NCI-H2171 treated with DMSO at 0.1 percent for 48 hours (cell line): ENCODE data around the gene LOC128125822.
A peak's percentile ranks its signal among the peaks of the same experiment; 100 is the strongest.
"Not testable (repeated sequence)": the region's sequence is repeated elsewhere in the genome, so short reads cannot be mapped to it uniquely, and the experiment has no call there.

Experiments
- DNase-seq: peaks from one replicate; lab custom pipeline; 2025; lab: John Stamatoyannopoulos, UW

The LOC128125822 gene

GRCh38 chr6:63572044-63572746 is at the start of gene LOC128125822, which contains the start of gene PTP4A1:
Gene LOC128125822 (plus strand): TSS chr6:63572480.
Gene PTP4A1 (plus strand): TSS chr6:63572480. CDS start chr6:63576881, 4,401 bp downstream.
- peak; percentile 94 for DNase-seq

- DNase-seq, result not testable (repeated sequence)
Measured at GRCh38 chr6:63522911-63523287, 49.4 kb upstream of the LOC128125822 start.

DNA sequence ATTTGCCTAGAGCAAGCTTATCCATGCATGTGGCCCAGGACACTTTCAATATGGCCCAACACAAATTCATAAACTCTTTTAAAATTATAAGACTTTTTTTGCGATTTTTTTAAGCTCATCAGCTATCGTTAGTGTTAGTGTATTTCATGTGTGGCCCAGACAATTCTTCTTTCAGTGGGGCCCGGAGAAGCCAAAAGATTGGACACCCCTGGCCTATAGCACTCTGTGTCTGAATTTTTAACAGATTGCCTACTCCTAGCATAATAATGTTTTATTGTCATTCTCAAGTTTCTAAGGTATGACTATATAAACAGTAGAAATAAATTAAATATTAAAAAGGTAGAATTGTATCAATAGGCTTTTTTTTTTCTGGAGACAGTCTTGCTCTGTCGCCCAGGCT is 48.6 kb upstream of the LOC128125822 start:
- DNase-seq, result no peak

DNA sequence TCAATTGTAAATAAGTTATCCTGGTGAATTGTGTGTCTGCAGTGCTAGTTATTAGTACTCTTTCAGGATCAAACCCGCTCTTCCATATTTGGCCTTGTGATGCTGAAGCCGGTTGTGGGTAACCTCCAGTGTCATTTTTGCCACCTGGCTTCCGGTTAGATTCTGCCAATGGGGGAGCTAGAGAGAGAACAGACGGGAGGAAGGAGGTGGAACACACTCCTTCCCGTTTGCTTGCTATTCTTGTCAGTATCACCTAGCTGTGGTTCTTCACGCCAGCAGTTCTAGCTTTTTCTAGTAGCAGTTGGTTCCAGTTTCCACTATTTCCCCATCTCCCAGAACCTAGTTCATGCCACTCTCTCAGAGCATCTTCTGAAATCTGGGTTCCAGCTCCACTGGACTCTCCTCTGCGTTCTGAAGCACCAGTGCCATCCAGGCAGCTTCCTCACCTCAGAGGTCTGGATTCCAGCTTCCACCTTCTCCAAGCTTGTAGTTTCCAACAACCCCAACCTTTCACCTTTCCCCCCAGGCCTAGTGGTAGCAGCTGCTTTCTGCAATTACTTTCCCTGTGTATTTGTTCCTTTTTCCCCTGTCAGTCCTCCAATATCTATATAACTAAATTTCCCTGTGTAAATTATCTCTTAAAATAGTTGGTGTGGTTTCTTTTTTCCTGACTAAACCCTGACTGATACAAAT is 46.9 kb upstream of the LOC128125822 start:
- peak; percentile 2 for DNase-seq

GRCh38 chr6:63526931-63527330 is 45.3 kb upstream of the LOC128125822 start:
- no peak for DNase-seq

GRCh38 chr6:63527658-63528514 is 44.4 kb upstream of the LOC128125822 start:
- no peak for DNase-seq

DNA sequence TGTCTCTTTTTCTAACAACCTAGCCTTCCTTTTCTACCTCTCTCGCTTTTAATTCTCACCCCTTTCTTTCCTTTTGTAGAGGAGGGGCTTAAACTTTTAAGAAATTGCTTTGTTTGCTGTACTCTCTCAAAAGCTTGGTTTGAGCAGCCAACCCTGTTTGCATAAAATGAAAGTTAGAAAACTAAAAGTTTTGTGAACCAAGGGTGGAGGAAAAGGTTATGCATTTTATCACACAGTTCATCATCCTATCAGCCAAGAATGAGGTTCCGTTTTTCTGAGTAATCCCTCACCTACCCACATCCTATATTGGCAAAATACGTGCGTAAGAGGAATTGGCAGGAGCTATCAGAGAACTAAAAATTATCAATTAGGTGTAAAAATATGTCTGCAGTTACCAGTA is 42.8 kb upstream of the LOC128125822 start:
- DNase-seq, result no peak

GRCh38 chr6:63530182-63530581 is 42.1 kb upstream of the LOC128125822 start:
- DNase-seq, result peak; percentile 4

DNA sequence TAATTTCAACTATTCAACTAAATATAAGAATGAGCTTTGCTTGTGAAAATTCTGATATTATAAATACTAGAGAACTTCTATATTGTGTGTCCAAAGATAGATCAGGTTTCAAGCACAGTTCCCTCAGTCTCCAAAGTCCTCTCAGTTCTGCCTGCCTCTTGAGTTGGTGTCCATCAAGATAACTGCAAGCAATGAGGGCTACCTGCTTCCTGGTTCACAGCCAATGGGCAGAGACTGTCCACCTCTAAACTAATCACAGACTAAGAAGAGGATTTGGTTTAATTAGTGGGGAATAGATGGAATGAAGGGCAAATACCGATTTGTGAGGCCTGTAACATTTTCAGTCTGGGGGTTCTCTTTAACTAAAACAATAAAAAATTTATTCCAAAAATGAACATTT is 41.3 kb upstream of the LOC128125822 start:
- no peak for DNase-seq

GRCh38 chr6:63533026-63533425 is 39.3 kb upstream of the LOC128125822 start:
- DNase-seq, result no peak

- DNase-seq, result no peak
Measured at GRCh38 chr6:63533952-63534351, 38.3 kb upstream of the LOC128125822 start.

GRCh38 chr6:63537201-63537958 is 34.9 kb upstream of the LOC128125822 start:
- no peak for DNase-seq

GRCh38 chr6:63537959-63538300 is 34.4 kb upstream of the LOC128125822 start:
- no peak for DNase-seq

DNA sequence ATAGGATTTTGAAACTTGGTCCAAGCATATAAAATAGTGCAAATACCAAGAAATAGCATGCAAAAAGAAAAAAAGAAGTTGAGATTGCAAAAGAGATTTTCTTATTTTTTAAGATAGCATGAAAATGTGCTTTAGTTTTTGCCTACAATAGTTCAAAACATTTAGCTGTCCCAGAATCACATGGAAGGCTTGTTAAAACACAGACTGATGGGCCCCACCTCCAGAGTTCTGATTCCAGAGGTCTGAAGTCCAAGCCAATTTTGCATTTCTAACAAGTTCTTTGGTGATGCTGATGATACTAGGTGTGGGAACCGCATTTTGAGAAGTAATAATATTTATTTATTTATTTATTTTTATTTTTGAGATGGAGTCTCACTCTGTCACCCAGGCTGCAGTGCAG is 33.7 kb upstream of the LOC128125822 start:
- DNase-seq, result no peak

DNA sequence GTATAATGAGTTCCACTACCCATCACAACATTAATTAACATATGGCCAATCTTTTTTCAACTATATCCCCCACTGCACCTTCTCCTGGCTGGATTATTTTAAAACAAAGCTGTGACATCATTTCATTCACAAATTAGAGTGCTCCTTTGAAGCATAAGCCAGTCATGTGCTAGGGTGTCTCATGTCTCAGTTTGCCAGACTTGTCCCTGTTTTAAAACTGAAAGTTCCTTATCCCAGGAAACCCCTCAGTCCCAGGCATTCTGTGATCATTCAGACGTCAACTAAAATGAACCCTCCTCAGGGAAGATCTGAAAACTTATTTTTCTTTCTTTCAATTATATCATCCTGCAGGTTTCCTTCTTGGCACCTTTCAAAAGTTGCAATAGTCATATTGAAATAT is 29.3 kb upstream of the LOC128125822 start:
- DNase-seq, result no peak

- DNase-seq, result no peak
Measured at GRCh38 chr6:63543982-63544381, 28.3 kb upstream of the LOC128125822 start.

DNA sequence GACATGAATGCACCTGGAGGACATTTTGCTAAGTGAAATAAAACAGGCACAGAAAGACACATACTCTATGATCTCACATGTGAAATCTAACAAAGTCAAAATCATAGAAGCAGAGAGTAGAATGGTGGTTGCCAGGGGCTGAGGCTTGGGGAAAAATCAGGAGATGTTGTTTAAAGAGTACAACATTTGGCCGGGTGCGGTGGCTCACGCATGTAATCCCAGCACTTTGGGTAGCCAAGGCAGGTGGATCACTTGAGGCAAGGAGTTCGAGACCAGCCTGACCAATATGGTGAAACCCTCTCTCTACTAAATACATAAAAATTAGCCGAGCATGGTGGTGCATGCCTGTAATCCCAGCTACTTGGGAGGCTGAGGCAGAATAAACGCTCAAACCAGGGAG is 26.0 kb upstream of the LOC128125822 start:
- no peak for DNase-seq

DNA sequence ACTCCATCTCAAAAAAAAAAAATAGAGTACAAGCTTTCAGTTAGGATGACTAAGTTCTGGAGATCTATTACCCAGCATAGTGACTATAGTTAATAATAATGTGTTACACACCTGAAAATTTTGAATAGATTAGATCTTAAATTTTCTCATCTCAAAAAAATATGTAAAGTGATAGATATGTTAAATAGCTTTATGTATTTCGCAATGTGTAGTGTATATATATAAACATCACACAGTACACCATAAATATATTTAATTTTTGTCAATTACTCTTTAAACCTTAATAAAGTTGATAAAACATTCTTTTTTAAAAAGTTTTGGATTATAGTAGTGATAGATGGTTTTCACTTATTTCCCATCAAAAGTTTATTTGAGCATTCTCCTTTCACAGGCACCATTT is 25.6 kb upstream of the LOC128125822 start:
- DNase-seq, result no peak

DNA sequence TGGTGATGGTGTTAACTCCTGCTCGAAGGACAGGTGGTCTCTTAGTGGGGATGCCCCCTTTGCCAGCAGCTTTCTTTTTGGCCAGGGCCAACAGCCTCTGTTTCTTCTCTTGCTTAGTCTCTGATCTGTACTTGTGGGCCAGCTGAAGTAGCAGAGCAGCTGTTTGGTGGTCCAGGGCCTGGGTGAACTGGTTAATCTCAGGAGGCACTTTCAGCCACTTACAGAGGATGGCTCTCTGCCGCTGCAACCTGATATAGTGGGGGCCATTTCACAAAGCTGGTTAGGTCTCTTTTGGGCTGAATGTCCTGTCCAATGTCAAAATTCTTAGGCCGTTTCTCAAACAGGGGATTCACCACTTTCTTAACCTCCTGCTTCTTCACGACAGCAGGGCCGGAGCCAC is 23.2 kb upstream of the LOC128125822 start:
- no peak for DNase-seq

DNA sequence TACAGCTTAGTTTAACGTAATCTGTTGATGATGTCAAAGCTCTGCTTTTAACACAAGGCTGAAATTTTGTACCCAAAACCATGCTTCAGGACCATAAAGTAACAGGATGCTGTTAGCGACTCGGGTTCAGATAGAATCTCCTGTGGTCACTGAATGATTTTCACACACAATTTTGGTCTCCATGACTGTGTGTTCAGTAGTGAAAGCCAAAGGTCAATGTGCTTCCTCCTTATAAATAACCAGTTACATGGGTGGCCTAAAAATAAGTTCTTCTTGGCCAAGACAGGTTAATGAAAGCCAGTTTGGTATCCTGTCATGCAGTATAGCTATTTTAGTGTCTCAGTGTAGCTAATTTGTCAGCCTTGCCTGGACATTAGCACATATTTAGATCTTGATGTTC is 19.1 kb upstream of the LOC128125822 start:
- no peak for DNase-seq

DNA sequence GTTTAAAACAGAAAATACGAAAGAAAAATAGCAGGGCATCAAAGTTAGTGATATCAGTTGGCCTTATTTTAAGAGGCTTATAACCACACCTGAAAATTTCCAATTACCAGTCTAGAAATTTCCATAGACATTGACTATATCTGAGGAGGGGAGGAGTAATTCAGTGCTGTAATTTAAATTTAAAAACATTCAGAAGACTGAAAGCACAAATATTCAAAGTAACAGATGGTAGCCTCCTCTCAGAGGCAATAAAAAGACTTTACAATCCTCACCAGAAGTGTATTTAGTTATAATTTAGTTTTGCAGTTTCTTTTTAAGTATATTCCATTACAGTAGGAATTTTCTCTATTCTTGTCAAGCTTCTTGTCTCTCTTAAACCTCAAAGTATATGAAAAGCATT is 18.4 kb upstream of the LOC128125822 start:
- no peak for DNase-seq

DNA sequence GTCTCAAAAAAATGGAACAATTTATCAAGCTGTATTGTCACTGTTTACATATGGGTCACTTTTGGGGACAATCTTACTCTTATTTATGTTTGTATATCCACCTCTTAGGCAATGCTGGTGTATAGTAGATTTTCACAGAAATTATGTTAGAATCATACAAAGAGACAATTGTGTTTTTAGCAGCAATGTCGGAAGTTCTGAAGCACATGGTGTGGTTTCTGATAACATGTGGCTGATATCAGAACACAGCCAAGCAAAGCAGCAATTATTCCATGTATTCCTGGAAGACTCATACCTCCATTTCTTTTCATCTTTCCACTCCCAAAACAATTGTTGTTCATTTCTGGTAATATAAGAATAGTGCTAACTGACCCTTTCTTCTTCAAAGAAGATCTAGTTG is 17.5 kb upstream of the LOC128125822 start:
- no peak for DNase-seq
